T47D (cell line): ENCODE results near the gene GTF3A.
"Not testable (repeated sequence)": the region's sequence is repeated elsewhere in the genome, so short reads cannot be mapped to it uniquely, and the experiment has no call there.

ENCODE experiments used
- DNase-seq, 2 experiments: peaks; one replicate each; pipeline versions ENCODE4 v3.0.0 to v3.0.0-alpha.2; 2011 to 2012; ENCODE audit warnings: low read depth in 1 of 2, low spot score in 1 of 2
- JUND ChIP-seq: IDR thresholded peaks from 2 replicates; pipeline ENCODE4 v1.6.1; 2012; ENCODE audit warnings: low read depth
- in situ Hi-C: cut with HindIII; loops from 2 replicates; pipeline ENCODE4 v1.10.0; 2016; ENCODE audit warnings: low sequenced_read_pairs, low pct_unique_long_range_greater_than_20kb

GTF3A gene

DNA sequence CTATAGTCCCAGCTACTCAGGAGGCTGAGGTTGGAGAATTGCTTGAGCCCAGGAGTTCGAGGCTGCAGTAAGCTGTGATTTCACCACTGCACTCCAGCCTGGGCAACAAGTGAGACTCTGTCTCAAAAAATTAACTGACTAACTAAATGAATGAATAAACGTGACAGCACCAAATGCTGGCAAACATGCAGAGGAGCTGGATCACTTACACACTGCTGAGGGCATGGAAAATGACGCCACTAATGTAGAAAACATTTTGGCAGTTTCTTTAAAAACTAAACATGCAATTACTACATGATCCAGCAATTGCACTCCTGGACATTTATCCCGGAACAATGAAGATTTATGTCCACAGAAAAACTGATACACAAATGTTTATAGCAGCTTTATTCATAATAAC is 31.3 kb upstream of the GTF3A start:
- no peak for DNase-seq
- no peak for TF ChIP-seq JUND
- in situ Hi-C loops, result no loop called here

DNA sequence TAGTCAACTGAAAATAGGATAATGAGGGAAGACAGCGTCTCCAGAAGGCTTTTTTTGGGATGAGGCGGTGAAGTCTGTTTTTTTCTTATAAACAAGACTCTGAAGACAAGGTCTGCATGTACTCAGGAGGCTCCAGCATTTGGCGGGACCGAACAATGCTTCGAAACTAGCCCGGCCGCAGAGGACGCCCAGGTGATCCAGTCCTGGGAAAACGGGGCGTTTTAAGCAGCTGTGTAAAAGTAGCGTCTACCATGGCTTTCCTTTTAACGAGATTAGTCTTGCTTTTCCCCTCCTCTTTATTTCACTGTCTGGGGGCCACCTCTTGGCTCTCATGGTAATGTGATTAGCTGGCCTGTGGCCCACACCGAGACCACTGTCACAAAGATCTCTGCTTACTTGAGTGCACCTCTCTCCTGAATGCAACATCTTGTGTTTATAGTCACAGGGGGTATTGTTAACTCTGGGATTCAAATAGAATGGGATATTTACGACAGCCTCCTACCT is 29.4 kb upstream of the GTF3A start:
- DNase-seq, result no peak
- no peak for TF ChIP-seq JUND
- in situ Hi-C loops, result no loop called here

DNA sequence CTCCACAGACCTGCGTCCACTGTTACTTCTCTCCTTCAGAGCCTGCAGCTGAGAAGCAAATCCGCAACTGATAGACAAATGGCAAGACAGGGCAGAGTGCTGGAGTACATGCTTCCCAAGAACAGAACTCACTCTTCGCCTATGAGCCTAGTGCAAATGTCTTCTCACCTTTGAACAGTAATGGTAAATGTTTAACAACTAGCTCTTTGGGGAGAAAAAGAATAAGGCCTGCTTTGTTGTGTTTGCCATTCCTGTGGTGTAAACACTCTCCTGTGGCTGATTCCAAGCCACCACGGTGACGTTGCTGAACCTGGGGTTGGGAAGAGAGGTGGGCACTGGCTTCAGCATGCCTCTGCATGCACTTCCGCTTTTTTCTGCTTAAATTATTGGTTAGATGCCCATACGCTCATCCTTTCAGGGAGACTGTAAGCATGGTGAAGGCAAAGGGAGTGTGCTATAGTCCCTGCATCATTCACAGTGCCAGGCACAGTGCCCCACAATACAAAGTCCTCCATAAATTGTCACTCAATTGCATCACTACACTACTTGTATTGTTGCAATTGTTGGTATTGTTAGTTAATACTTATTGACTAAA is 28.1 kb upstream of the GTF3A start:
- no peak for TF ChIP-seq JUND
- no peak for DNase-seq
- in situ Hi-C loops, result no loop called here

DNA sequence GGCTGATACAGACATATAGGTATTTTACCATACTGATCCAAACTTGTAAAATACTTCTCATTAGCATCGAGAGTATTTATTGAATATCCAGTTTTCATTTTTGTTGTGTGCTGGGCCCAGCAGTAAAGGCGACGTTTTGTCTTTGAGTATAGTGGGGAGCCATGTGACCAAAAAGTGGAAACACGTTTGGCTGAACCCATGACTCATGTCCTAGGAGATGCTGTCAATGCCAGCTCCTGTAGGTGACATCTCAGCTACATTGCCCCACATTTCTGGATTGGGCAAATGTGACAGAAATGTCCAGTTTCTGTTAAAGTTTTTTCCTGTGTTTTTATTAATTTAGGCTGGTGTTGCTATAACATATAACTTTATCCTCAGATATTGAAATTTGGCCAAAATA is 26.1 kb upstream of the GTF3A start:
- TF ChIP-seq JUND, result no peak
- no peak for DNase-seq
- in situ Hi-C loops, result no loop called here

DNA sequence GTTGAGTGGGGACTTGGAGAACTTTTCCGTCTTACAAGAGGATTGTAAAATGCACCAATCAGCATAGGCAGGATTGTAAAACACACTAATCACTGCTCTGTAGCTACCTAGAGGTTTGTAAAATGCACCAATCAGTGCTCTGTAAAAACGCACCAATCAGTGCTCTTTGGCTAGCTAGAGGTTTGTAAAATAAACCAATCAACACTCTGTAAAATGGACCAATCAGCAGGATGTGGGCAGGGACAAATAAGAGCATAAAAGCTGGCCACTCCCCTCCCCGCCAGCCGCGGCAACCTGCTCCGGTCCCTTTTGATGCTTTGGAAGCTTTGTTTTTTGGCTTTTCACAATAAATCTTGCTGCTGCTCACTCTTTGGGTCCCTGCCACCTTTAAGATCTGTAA is 24.0 kb upstream of the GTF3A start:
- DNase-seq, in situ Hi-C loops: not testable (repeated sequence)

DNA sequence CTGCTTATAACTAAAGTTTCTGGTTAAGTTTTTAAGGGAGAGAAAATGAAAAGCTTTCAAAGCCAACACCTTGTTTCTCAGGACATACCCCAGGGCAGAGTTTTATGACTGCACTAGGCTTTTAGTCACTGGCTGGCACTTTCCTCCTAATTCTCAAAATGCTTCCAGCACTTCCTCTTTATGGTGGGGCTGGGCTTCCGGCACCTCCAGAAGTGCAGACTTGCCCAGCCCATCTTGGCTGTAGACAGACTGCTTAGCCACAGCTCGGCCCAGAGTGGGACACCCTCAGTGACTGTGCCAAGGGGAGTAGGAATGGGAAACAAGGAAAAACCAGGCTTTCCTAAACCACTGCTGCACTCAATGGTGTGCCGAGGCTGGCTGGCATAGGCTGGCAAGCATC is 23.2 kb upstream of the GTF3A start:
- DNase-seq, result no peak
- TF ChIP-seq JUND, result no peak

DNA sequence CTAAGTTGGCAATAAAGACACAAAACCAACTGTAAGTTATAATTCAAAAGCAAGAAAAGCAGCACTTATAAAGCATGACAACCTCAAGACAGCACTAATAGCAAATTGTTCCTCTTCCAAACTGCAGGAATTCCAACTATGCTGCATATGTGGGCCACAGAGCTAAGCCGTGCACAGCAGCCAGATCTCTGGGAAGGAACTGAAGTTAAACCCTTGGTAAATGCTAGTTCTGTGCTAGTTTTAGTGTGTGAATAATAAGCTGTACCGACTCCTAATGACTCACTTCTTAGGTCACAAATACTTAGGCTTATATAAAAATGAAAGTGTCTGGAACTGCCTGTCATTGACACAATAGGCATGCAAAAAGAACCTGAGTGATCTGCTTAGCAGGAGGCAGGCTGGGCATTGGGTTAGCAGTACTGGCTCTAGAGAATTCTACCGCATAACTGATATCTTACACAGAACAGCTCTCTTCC is 21.2 kb upstream of the GTF3A start:
- no peak for DNase-seq
- in situ Hi-C loops, result no loop called here
- TF ChIP-seq JUND, result no peak

More for the DNA sequence above, 23.2 kb upstream of the GTF3A start:
- in situ Hi-C loops, result no loop called here

DNA sequence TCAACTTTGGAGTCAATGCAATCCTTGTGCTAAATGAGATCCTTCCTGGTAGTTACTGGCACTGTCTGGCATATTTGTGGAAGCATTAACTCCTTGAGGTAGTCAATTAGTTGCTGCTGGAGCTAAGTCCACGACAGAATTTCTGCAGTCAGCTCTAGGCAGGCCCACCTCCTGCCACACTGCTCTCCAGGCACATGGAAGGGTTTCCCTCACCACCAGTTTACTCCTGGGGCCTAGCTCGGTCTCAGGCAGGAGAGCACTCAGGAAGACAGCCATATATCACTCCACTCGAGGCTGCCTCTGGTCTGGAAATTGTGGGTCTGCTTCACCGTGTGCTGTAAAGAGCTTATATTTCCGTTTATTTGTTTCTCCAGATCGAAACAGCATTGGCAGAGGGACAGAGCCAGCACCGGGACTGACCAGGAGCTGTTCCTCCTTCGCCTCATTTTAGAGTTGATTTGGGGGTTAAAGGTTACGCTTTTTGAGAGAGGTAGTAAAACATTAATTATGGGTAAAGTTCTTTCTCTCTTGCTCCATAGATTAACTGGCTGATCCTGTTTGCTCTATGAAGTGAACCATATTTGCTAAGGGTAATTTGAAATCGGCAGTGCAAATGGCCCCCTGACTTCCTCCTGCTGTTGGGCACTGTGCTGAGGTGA is 20.6 kb upstream of the GTF3A start:
- no peak for TF ChIP-seq JUND
- no peak for DNase-seq
- in situ Hi-C loops, result no loop called here

DNA sequence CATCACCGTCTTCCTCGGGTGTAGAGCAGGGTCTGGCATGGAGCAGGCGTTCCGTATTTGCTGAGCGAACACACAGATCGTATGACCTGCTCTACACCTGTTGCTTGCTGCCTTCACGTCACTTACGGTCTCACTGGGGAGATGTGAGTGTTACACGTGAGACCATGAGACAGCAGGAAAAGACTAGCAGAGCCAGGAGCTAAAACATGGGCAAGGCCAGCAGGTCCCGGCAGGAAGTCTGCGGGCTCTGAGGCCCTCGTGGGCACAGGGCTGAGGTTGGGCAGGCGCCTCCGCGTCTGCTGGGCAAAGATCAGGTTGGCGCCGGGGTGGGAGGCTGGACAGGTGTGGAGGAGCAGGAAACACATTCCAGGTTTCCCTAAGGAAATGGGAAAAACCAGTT is 19.7 kb upstream of the GTF3A start:
- in situ Hi-C loops, result no loop called here
- TF ChIP-seq JUND, result no peak
- no peak for DNase-seq

DNA sequence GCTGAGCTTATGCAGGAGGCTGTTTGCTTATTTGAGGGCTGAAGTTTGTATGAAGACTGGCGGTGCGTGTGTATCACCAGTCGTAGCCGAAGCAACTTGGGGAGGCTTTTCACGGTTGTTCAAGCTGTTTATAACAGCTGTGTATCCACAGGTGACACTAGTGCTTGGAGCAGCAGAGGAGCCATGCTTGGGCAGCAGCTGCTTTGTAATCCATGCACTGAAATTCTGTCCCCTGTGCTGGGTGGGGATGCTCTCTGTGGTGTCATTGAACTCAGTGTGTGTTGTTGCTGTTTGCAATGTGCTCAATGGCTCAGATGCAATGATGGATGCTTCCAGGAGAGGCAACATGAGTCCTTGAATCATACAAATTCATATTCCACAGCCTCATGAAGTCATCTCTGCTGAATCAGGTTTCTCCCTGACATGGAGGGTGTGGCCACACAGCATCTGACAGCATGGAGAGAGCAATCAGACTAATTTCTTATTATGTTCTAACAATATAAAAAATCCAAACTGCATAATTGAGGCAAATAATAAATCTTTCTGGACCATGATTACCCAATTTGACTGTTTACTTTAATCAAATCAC is 18.8 kb upstream of the GTF3A start:
- in situ Hi-C loops, result no loop called here
- TF ChIP-seq JUND, result no peak
- no peak for DNase-seq

DNA sequence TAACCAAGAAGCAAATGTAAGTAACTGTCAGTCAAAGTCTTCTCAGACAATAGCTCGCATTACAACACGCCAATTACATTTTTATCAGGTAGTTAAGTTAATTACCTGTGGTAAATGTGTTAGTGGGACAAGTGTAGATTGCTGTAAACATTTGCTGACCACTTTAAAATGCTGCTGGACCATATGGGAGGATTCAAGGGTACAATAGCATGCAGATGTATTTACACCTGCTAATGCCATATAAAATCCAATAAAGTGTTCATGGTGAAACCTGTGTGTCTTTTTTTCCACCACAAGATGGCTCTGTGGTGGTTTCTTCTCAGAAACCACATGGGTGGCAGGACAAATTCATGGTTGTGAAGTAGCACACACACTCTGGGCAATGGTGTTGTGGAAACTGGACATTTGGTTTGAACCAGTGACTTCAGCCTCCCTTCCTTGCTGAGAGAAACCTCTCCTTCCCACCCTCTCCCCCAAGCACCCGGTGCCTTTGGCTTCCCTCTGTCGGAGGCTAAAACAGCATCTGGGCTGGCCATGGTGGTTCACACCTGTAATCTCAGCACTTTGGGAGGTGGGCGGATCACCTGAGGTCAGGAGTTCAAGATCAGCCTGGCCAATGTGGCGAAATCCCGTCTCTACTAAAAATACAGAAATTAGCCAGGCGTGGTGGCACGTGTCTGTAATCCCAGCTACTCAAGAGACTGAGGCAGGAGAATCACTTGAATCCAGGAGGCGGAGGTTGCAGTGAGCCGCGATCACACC is 18.1 kb upstream of the GTF3A start:
- in situ Hi-C loops, result no loop called here
- peak; percentile 46 to 72 for DNase-seq
- TF ChIP-seq JUND, result no peak

DNA sequence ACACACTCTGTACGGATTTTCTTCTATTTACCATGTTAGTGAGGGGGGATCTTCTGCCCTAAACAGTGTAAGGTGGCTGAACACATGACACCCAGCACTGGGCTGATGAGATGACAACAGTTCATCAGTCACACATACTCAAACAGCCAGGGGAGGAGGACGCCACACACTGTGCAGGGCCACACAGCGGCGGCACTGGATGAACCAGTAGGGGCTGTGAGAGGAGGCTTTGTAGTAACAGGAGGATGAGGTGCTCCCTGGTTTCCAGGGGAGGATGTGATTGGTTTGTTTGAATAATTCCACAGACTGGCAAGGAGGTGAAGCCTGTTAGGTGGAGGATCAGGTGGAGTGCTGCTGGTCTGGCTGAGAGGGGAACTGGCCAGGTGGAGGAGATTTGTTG is 16.3 kb upstream of the GTF3A start:
- no peak for TF ChIP-seq JUND
- in situ Hi-C loops, result no loop called here
- no peak for DNase-seq

DNA sequence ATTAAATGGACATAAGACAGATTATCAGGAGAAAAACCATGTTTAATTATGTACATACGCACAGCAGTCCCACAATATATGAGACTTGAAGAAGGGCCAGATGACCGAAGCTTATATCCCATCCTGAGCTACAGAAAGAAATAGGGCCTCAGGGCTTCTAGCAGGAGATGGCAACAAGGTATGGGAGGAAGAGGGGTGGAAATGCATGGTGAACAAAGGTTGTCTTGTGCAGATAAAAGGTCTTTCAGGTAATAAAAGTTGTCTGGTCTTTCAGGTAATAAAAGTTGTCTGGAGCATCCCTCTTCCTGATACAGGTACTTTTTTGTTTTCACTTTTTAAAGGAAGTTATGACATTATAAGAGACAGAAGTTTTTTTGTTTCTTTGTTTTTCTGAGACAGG is 15.4 kb upstream of the GTF3A start:
- in situ Hi-C loops, result no loop called here

More for the DNA sequence above, 15.4 kb upstream of the GTF3A start:
- no peak for DNase-seq
- no peak for TF ChIP-seq JUND
